K562 treated with DMSO at 1 percent for 12 hours (cell line): ENCODE measurements around the gene SLC7A11. TPM values are rescaled to one million over a fixed set of nuclear protein-coding genes. Genes with fewer than 3 reads are reported as not detected.

Experiments
- total RNA-seq: library from RNA; unstranded; fragments of 300-600 nt; gene quantifications from 2 replicates; pipeline ENCODE4 v1.2.3, GENCODE V29; 2022; ENCODE audit not compliant: insufficient read depth

The SLC7A11 gene
- total RNA-seq = 5.1 and 23.8 TPM in 2 replicates

GRCh38 chr4:138242076-138242833 is at the start of gene SLC7A11:
SLC7A11 (minus strand) TSS chr4:138242349; CDS start chr4:138242069, 280 bp downstream.

